ENCODE data around the gene ZFHX3.
A peak's percentile ranks its signal among the peaks of the same experiment; 100 is the strongest.

The ZFHX3 gene

GRCh38 chr16:72924927-72925630, 122.8 kb downstream of the ZFHX3 start:
- no peak for DNase-seq

DNA sequence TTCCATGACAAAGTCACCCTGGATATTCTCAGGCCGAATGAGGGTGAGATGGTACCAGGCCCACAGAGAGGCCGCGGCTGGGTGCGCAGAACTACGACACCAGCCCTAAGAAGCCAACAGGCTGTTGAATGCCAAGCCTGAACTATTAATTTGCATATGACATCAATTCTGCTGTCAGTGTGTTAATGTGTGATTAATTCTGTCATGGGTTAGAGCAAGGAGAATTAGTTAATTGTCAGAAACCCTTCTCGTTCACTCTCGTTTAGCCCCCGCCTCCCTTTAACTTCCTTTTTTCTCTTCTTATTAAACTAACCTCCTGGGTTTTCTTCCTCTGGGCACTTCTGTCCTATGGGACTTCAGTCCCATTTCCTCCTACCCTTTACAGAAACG, 123.4 kb downstream of the ZFHX3 start:
- DNase-seq: no peak

GRCh38 chr16:72923757-72924156, 124.2 kb downstream of the ZFHX3 start:
- no peak for DNase-seq

- no peak for DNase-seq
Observed at GRCh38 chr16:72922714-72923113, 125.2 kb downstream of the ZFHX3 start.

- DNase-seq: no peak
Observed at GRCh38 chr16:72921620-72922019, 126.3 kb downstream of the ZFHX3 start.

GRCh38 chr16:72921106-72921505, 126.8 kb downstream of the ZFHX3 start:
- DNase-seq: peak; percentile 9 to 28

GRCh38 chr16:72917051-72917450, 130.9 kb downstream of the ZFHX3 start:
- DNase-seq: no peak

DNA sequence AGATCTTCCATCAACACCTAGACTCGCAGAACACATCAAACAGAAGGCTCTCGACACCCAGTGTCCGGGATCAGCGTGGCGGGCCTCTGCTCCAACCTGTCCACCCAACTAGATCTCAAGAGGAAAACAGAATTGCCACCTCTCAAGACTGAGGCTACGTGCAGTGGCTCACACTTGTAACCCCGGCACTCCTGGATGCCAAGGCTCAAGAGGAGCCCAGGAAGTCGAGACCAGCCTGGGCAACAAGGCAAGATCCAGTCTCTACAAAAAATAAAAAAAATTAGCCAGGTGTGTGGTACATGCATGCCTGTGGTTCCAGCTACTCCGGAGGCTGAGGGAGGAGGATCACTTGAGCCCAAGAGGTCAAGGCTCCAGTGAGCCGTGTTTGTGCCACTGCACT, 132.6 kb downstream of the ZFHX3 start:
- DNase-seq: no peak

DNA sequence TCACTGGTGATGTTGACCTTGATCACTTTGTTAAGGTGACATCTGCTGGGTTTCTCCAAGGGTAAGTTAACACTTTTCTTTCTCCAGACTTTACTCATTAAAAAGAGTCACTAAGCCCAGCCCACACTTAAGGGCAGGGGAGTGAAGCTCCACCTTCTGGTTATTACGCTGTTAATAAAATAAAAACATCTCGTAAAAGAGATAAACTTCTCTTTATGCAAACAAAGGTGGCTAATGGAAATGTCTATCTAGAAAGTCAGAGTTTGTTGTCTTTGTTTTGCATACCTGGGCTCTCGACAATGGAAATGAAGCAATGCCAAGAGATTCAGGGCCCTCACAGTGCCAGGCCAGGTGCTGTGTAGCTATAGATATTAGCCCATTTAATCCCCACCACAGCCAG, 134.4 kb downstream of the ZFHX3 start:
- DNase-seq: no peak

- DNase-seq: no peak
Observed at GRCh38 chr16:72911971-72912370, 136.0 kb downstream of the ZFHX3 start.

DNA sequence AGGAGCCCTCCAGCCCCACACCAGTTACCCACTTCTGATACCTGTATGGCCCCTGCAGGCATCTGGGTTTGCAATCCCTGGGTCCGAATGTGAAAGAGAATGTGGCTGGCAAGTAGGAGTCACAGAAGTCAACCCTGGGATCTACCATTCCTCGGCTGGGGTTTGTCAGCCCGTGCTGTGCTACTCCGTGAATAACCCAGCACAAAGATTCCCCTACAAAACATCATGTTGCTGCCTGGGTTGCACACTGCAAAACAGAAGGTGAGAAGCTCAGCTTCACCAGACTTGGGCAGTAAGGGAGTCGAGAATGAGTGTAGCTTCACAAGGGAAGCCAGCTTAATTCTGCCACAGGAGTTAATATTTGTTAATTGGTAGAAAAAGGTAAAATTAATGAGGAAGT, 137.1 kb downstream of the ZFHX3 start:
- no peak for DNase-seq

- no peak for DNase-seq
Observed at GRCh38 chr16:72910381-72910780, 137.5 kb downstream of the ZFHX3 start.

DNA sequence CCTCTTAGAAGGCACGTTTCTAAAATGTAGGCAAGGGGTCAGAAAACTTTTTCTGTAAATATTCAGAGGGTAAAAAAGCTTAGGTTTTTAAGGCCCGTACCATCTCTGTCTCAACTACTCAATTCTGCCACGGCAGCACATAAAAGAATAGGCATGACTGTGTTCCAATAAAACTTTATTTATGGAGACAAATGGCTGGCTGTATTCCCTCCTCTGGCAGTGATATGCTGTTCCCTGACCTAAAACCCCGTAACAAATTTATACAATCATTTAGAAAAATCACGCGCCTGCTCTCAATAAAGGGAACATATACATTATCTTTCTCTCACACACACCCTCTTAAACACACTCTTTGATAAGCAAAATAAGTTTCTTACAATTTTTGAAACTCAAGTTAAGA, 138.7 kb downstream of the ZFHX3 start:
- DNase-seq: no peak

DNA sequence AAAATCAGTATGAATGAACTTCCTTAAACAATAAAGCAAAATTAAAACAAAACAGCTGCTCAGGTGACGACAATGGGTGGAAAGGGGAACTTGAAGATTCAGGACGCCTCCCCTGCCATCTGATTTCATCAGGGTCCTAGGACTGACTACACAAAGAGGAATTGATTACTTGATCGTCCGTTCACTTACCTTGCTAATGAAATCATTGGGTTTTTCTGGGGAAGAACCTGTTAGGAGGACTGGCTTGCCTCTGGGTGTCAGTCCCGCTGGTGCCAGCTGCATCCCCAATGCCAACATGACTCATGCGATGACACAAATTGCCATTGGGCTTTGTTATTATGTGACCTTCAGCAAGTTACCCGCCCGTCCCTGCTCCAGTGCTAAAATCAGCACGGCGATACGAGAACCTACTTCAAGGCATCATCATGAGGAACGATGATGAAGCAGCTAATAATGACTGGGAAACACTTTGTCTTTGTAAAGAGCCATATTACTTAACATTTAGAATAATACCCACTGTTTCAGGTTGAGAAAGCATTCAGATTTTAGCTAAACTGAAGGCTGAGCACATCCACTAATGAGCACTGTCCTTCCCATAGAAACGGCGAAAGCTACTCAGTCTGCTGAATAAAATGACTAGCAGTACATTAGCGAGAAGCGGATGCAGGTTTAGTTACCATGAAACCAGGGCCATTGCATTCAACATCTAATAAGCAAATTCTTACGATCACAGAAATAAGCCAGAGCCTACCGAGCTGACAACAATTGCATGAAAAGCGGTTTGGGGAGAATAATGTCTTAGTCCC, 139.4 kb downstream of the ZFHX3 start:
- peak; percentile 26 to 67 for DNase-seq

- no peak for DNase-seq
Observed at GRCh38 chr16:72905581-72905980, 142.3 kb downstream of the ZFHX3 start.

- no peak for DNase-seq
Observed at GRCh38 chr16:72903176-72903575, 144.8 kb downstream of the ZFHX3 start.

GRCh38 chr16:72902206-72902605, 145.7 kb downstream of the ZFHX3 start:
- DNase-seq: no peak

DNA sequence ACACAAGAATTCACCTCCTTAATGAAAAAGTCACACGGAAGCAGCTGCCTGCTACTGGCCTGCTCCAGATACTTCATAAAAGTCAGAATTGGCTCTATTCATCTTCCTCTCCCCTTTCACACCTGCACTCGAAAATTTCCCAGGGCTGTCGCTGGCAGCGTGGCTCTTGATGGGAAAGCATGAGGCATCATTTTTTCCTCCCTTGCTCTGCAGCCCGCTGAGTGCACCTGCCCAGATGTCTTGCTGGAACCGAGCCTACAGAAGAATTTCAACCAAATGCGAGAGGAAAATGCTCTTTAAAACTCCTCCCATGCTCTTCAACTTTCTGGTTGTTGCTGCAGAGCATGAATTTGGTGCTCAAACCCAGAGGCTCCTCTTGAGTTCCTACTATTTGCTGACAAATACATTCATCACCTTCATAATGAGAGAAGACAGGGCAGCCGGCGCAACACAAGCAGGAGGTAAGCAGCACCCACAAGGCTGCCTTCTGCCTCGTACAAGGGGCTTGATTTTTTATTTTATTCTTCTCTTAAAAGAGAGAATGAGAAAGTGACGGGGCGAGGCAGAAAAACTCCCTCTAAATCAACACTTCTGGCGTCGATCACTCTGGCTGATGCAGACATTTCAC, 146.8 kb downstream of the ZFHX3 start:
- DNase-seq: no peak

- DNase-seq: no peak
Observed at GRCh38 chr16:72898216-72898825, 149.6 kb downstream of the ZFHX3 start.

- no peak for DNase-seq
Observed at GRCh38 chr16:72897707-72898106, 150.2 kb downstream of the ZFHX3 start.

DNA sequence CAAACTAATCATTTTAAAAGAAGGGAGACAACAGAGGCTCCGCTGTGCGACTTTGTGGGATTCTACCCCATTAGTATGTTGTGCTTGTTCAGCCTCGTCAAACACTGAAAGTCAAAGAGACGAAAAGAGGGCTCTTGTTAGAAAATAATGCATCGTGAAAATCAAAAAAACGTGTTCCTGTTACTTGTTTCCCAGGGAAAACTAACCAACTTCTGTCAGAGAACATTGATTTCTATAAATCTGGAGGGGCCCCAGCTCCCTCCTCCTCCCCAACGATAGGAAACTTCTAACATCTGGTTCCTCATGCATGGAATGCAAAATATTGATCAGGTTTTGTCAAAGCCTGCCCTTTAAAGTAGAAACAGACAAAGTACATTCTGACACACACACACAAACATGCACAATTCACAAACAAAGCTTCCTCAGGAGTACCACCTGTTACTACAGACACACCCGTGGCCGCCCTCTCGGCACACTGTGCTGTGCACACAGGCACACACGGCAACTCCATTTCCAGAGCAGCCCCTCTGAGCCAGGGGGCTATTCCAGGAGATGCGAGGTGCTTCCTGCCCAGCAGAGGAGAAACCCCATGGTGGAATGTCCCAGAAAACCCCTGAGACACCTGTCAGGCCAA, 151.3 kb downstream of the ZFHX3 start:
- DNase-seq: no peak

- no peak for DNase-seq
Observed at GRCh38 chr16:72895951-72896350, 152.0 kb downstream of the ZFHX3 start.
